H1 (cell line): ENCODE measurements around the gene PCDHB6. TPM values are rescaled to one million over a fixed set of nuclear protein-coding genes. Genes with fewer than 3 reads are reported as not detected.
"Not testable (repeated sequence)": the region's sequence is repeated elsewhere in the genome, so short reads cannot be mapped to it uniquely, and the experiment has no call there.

ENCODE experiments used
- CTCF ChIA-PET: fragments of 300-600 bp; sonication (Branson Sonifier 250); formaldehyde crosslinking; loops from one replicate; lab custom pipeline; 2021; ENCODE audit not compliant: partially characterized antibody; lab: Charles Lee
- POLR2A ChIA-PET: fragments of 300-600 bp; sonication (Branson Sonifier 250); formaldehyde crosslinking; loops from one replicate; lab custom pipeline; 2021; ENCODE audit warnings: inconsistent platforms; ENCODE audit not compliant: partially characterized antibody; lab: Charles Lee
- DNase-seq, 2 experiments: peaks; one replicate each; pipeline versions ENCODE4 v3.0.0 to v3.0.0-alpha.2; 2010 to 2022; ENCODE audit warnings: low spot score in 2 of 2, low read depth in 1 of 2, mixed read lengths in 1 of 2
- FAIRE-seq: peaks from 2 replicates; lab custom pipeline; 2011; peaks lifted over from hg19 to GRCh38; lab: Jason Lieb, UNC
- H2AFZ ChIP-seq: 2 replicates; pipeline ENCODE4 v1.8.1; 2012; ENCODE audit warnings: low read length, inconsistent platforms
- H2AK5ac ChIP-seq: 2 replicates; pipeline ENCODE4 v1.6.1; 2013; ENCODE audit warnings: low read depth, low read length
- H2BK120ac ChIP-seq: replicated peaks from 2 replicates; pipeline ENCODE3; 2013; ENCODE audit warnings: low read depth, low read length, inconsistent platforms
- H2BK12ac ChIP-seq: 2 replicates; pipeline ENCODE4 v1.6.1; 2013; ENCODE audit warnings: low read depth, low read length
- H2BK15ac ChIP-seq: 2 replicates; pipeline ENCODE4 v1.6.1; 2013; ENCODE audit warnings: low read length
- H2BK20ac ChIP-seq: 2 replicates; pipeline ENCODE4 v1.6.1; 2013; ENCODE audit warnings: low read length
- H2BK5ac ChIP-seq: 2 replicates; pipeline ENCODE4 v1.6.1; 2013; ENCODE audit warnings: low read depth, low read length
- H3K14ac ChIP-seq: 2 replicates; pipeline ENCODE4 v1.6.1; 2013; ENCODE audit warnings: inconsistent platforms; ENCODE audit not compliant: insufficient read length
- H3K18ac ChIP-seq: 2 replicates; pipeline ENCODE4 v1.6.1; 2013; ENCODE audit warnings: low read length; ENCODE audit errors: extremely low read depth
- H3K23ac ChIP-seq: 2 replicates; pipeline ENCODE4 v1.6.1; 2013; ENCODE audit warnings: inconsistent platforms; ENCODE audit not compliant: insufficient read length
- H3K23me2 ChIP-seq: 2 replicates; pipeline ENCODE4 v1.6.1; 2013; ENCODE audit warnings: low read depth, low read length
- H3K27ac ChIP-seq: 2 replicates; pipeline ENCODE4 v1.6.1; 2011; ENCODE audit warnings: low read depth, low read length, inconsistent platforms
- H3K27me3 ChIP-seq, 4 experiments: replicated peaks in 1 of 4; 1 replicate in 1 of 4; 2 replicates in 3 of 4; pipeline versions ENCODE4 v1.6.1 to v1.8.1; 2011 to 2013; ENCODE audit warnings: low read length in 3 of 4, mild to moderate bottlenecking in 3 of 4, inconsistent platforms in 2 of 4, mixed read lengths in 2 of 4, moderate library complexity in 1 of 4; ENCODE audit not compliant: control insufficient read depth in 3 of 4, insufficient read depth in 3 of 4; ENCODE audit errors: extremely low read depth in 1 of 4
- H3K36me3 ChIP-seq, 4 experiments: 2 replicates each; pipeline versions ENCODE4 v1.6.1 to v1.8.1; 2011 to 2013; ENCODE audit warnings: mild to moderate bottlenecking in 4 of 4, low read length in 3 of 4, moderate library complexity in 2 of 4, control low read depth in 1 of 4, inconsistent platforms in 1 of 4; ENCODE audit not compliant: insufficient read depth in 4 of 4, control insufficient read depth in 2 of 4
- H3K4ac ChIP-seq: replicated peaks from 2 replicates; pipeline ENCODE3; 2013; ENCODE audit warnings: low read length, low read depth, mixed read lengths, inconsistent platforms; ENCODE audit not compliant: insufficient read length
- H3K4me1 ChIP-seq, 4 experiments: replicated peaks in 1 of 4; 1 replicate in 1 of 4; 2 replicates in 3 of 4; pipeline versions ENCODE4 v1.6.1 to v1.8.1; 2011 to 2013; ENCODE audit warnings: low read length in 3 of 4, inconsistent platforms in 2 of 4, mixed read lengths in 1 of 4; ENCODE audit not compliant: insufficient read depth in 4 of 4, control insufficient read depth in 3 of 4
- H3K4me2 ChIP-seq, 2 experiments: 2 replicates each; pipeline versions ENCODE4 v1.6.1 to v1.8.1; 2011 to 2013; ENCODE audit warnings: low read depth in 2 of 2, low read length in 2 of 2, control low read depth in 1 of 2, inconsistent platforms in 1 of 2, mild to moderate bottlenecking in 1 of 2; ENCODE audit not compliant: insufficient read depth in 1 of 2
- H3K4me3 ChIP-seq, 4 experiments: fragments of 200-600, 300-600 bp in 1 of 4; sonication (generic), shearing (Covaris generic), sonication (Bioruptor Twin) in 1 of 4; 2 replicates each; pipeline versions ENCODE4 v1.5.1 to v1.8.1; 2011 to 2016; ENCODE audit warnings: low read length in 4 of 4, low read depth in 3 of 4, control low read depth in 2 of 4, inconsistent platforms in 2 of 4, mild to moderate bottlenecking in 2 of 4, mixed read lengths in 1 of 4, moderate library complexity in 1 of 4; ENCODE audit not compliant: insufficient read depth in 2 of 4; ENCODE audit errors: extremely low read depth in 1 of 4
- H3K56ac ChIP-seq: replicated peaks from 2 replicates; pipeline ENCODE3; 2013; ENCODE audit warnings: low read depth, mild to moderate bottlenecking, mixed read lengths, low read length, inconsistent platforms; ENCODE audit not compliant: insufficient read length
- H3K79me1 ChIP-seq: 2 replicates; pipeline ENCODE4 v1.6.1; 2013; ENCODE audit warnings: low read depth, low read length, control low read depth
- H3K79me2 ChIP-seq, 2 experiments: 2 replicates each; pipeline versions ENCODE4 v1.6.1 to v1.8.1; 2012 to 2013; ENCODE audit warnings: low read length in 2 of 2, mild to moderate bottlenecking in 2 of 2, inconsistent platforms in 1 of 2; ENCODE audit not compliant: insufficient read depth in 2 of 2, control insufficient read depth in 1 of 2
- H3K9ac ChIP-seq, 4 experiments: replicated peaks in 1 of 4; 1 replicate in 1 of 4; 2 replicates in 3 of 4; pipeline versions ENCODE4 v1.6.1 to v1.8.1; 2011 to 2013; ENCODE audit warnings: low read depth in 3 of 4, low read length in 3 of 4, control low read depth in 2 of 4, mild to moderate bottlenecking in 2 of 4, moderate library complexity in 2 of 4, inconsistent platforms in 1 of 4; ENCODE audit errors: extremely low read depth in 1 of 4
- H3K9me3 ChIP-seq, 2 experiments: 2 replicates each; pipeline versions ENCODE4 v1.6.1 to v1.8.1; 2012 to 2013; ENCODE audit warnings: mild to moderate bottlenecking in 2 of 2, moderate library complexity in 2 of 2, control low read depth in 1 of 2, inconsistent platforms in 1 of 2, low read depth in 1 of 2, low read length in 1 of 2, mixed read lengths in 1 of 2; ENCODE audit not compliant: insufficient read depth in 2 of 2
- H4K20me1 ChIP-seq, 2 experiments: replicated peaks in 1 of 2; 2 replicates each; pipeline versions ENCODE3 to v1.8.1; 2011 to 2013; ENCODE audit warnings: inconsistent platforms in 2 of 2, low read length in 2 of 2, mild to moderate bottlenecking in 1 of 2; ENCODE audit not compliant: insufficient read depth in 2 of 2, control insufficient read depth in 1 of 2
- H4K5ac ChIP-seq: 2 replicates; pipeline ENCODE4 v1.6.1; 2013; ENCODE audit warnings: low read length, low read depth, mixed read lengths, inconsistent platforms; ENCODE audit not compliant: insufficient read length
- H4K8ac ChIP-seq: 2 replicates; pipeline ENCODE4 v1.8.0; 2013; ENCODE audit warnings: mild to moderate bottlenecking, moderate library complexity, low read length, inconsistent platforms; ENCODE audit not compliant: insufficient read depth; ENCODE audit errors: extremely low read depth
- H4K91ac ChIP-seq: replicated peaks from 2 replicates; pipeline ENCODE3; 2013; ENCODE audit warnings: low read length, mixed read lengths, inconsistent platforms; ENCODE audit not compliant: insufficient read length
- WGBS, 2 experiments: shearing (Covaris generic) in 1 of 2; methylation state at CpG; one replicate each; pipeline versions ENCODE4 v1.1.6 to v1.1.7; 2013 to 2015; ENCODE audit warnings: low lambda C conversion rate in 2 of 2, mixed read lengths in 2 of 2, inconsistent platforms in 1 of 2, low coverage in 1 of 2, missing lambda C conversion rate in 1 of 2; ENCODE audit not compliant: insufficient replicate concordance in 2 of 2, insufficient coverage in 1 of 2, insufficient read length in 1 of 2; ENCODE audit errors: extremely low coverage in 1 of 2, missing lambda C conversion rate in 1 of 2; 5-methylcytosine and 5-hydroxymethylcytosine counted together
- polyA plus RNA-seq, 7 experiments: library from polyadenylated mRNA; depleted of rRNA in 3 of 7; stranded (reverse) in 5 of 7; unstranded in 2 of 7; fragments of >200 nt in 5 of 7; fragments of 200-250 nt in 2 of 7; gene quantifications; 1 replicate in 5 of 7; 2 replicates in 1 of 7; 4 replicates in 1 of 7; pipeline versions ENCODE4 v1.2.1 to v1.2.3, GENCODE V29; 2011 to 2013; ENCODE audit warnings: missing spikeins in 2 of 7, mixed read lengths in 2 of 7
- total RNA-seq: library from RNA; stranded (reverse); fragmentation: NEBNext Ultra II Directional; extraction: Animal tissue kit (Norgen Biotek cat#: 25700); gene quantifications from 2 replicates; pipeline ENCODE4 v1.2.1, GENCODE V29; 2021

Gene PCDHB6
- total and polyA plus RNA-seq, 2 of the 8 experiments (the other 6 are each of a cell fraction or from before 2014, with no cell fraction given), result 0.28 to 0.29 TPM

DNA sequence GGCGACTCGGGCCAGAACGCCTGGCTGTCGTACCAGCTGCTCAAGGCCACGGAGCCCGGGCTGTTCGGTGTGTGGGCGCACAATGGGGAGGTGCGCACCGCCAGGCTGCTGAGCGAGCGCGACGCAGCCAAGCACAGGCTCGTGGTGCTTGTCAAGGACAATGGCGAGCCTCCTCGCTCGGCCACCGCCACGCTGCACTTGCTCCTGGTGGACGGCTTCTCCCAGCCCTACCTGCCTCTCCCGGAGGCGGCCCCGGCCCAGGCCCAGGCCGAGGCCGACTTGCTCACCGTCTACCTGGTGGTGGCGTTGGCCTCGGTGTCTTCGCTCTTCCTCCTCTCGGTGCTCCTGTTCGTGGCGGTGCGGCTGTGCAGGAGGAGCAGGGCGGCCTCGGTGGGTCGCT, 44.5 kb downstream of the PCDHB6 start:
- H3K79me2 ChIP-seq, H3K14ac ChIP-seq, H3K79me1 ChIP-seq, H3K23ac ChIP-seq, H4K91ac ChIP-seq, H3K9ac ChIP-seq, H3K4me3 ChIP-seq, H3K4ac ChIP-seq, H3K18ac ChIP-seq, H2BK120ac ChIP-seq, H4K20me1 ChIP-seq, POLR2A ChIA-PET, H3K9me3 ChIP-seq, H2BK12ac ChIP-seq, H2AK5ac ChIP-seq, H3K27me3 ChIP-seq, H3K56ac ChIP-seq, H3K4me2 ChIP-seq, DNase-seq, H2BK15ac ChIP-seq, H2AFZ ChIP-seq, H2BK20ac ChIP-seq, H3K27ac ChIP-seq, H4K5ac ChIP-seq, H3K36me3 ChIP-seq, H2BK5ac ChIP-seq, H3K23me2 ChIP-seq, H3K4me1 ChIP-seq, H4K8ac ChIP-seq, FAIRE-seq: not testable (repeated sequence)
- CTCF ChIA-PET, result interaction anchor here (6.0 kb wide), 1 partner anchor 12 kb away, joined by 39 read pairs; the partner anchor contains the start of gene PCDHB16
- WGBS, 2 experiments, result 91% methylated on average over 6 of the region's 37 CpGs; no CpG with 5 or more reads in 1 of the 2 experiments
